Astrocyte (in vitro differentiated cells and primary cell): Measurements from ENCODE around the gene B3GALNT2.

Experiments used
- EZH2 ChIP-seq: IDR thresholded peaks from 2 replicates; pipeline ENCODE4 v1.6.1; 2012; ENCODE audit warnings: mild to moderate bottlenecking, low read length, inconsistent platforms; ENCODE audit not compliant: insufficient read depth
- TF ChIP-seq, protein P1 (sequence below): IDR thresholded peaks from 2 replicates; pipeline ENCODE4 v1.5.1; 2011; ENCODE audit warnings: low read depth, mild to moderate bottlenecking, inconsistent platforms, low read length, moderate library complexity; ENCODE audit not compliant: insufficient read depth

GRCh38 chr1:235434001-235434400 is 70.3 kb downstream of the B3GALNT2 start:
- no peak for TF ChIP-seq EZH2
- TF ChIP-seq, protein P1, sequence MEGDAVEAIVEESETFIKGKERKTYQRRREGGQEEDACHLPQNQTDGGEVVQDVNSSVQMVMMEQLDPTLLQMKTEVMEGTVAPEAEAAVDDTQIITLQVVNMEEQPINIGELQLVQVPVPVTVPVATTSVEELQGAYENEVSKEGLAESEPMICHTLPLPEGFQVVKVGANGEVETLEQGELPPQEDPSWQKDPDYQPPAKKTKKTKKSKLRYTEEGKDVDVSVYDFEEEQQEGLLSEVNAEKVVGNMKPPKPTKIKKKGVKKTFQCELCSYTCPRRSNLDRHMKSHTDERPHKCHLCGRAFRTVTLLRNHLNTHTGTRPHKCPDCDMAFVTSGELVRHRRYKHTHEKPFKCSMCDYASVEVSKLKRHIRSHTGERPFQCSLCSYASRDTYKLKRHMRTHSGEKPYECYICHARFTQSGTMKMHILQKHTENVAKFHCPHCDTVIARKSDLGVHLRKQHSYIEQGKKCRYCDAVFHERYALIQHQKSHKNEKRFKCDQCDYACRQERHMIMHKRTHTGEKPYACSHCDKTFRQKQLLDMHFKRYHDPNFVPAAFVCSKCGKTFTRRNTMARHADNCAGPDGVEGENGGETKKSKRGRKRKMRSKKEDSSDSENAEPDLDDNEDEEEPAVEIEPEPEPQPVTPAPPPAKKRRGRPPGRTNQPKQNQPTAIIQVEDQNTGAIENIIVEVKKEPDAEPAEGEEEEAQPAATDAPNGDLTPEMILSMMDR = no peak
